Cardiac fibroblast (primary cell): Measurements from ENCODE around the gene ITFG1.

Experiments
- DNase-seq, 2 donors: peaks; one replicate each; pipeline versions ENCODE4 v3.0.0 to v3.0.0-alpha.2; 2010; ENCODE audit warnings: low read depth in 2 of 2
- H3K4me3 ChIP-seq, 2 donors: replicated peaks in 1 of 2; 1 replicate in 1 of 2; 2 replicates in 1 of 2; pipeline ENCODE4 v1.5.1; 2011; ENCODE audit warnings: low read depth in 2 of 2, low read length in 2 of 2, mild to moderate bottlenecking in 2 of 2, moderate library complexity in 1 of 2
- TF ChIP-seq, protein P1 (sequence below): IDR thresholded peaks from one replicate; pipeline ENCODE4 v1.5.1; 2011; ENCODE audit warnings: low read depth, mild to moderate bottlenecking, low read length, inconsistent platforms

Gene ITFG1

DNA sequence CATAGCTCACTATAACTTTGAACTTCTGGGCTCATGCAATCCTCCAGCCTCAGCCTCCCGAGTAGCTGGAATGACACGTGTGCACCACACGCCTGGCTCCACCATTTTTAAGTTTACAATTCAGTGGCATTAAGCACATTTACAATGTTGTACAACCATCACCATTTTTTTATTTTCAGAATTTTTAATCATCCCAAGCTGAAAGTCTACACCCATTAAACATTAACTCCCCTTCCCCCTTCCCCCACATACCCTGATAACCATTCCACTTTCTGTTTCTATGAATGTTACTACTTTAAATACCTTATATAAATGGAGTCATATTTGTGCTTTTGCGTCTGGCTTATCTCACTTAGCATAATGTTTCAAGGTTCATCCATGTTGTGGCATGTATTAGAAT lies 335.1 kb downstream of the ITFG1 start:
- no peak for DNase-seq
- no peak overlapping the region for H3K4me3 ChIP-seq
- TF ChIP-seq, protein P1, sequence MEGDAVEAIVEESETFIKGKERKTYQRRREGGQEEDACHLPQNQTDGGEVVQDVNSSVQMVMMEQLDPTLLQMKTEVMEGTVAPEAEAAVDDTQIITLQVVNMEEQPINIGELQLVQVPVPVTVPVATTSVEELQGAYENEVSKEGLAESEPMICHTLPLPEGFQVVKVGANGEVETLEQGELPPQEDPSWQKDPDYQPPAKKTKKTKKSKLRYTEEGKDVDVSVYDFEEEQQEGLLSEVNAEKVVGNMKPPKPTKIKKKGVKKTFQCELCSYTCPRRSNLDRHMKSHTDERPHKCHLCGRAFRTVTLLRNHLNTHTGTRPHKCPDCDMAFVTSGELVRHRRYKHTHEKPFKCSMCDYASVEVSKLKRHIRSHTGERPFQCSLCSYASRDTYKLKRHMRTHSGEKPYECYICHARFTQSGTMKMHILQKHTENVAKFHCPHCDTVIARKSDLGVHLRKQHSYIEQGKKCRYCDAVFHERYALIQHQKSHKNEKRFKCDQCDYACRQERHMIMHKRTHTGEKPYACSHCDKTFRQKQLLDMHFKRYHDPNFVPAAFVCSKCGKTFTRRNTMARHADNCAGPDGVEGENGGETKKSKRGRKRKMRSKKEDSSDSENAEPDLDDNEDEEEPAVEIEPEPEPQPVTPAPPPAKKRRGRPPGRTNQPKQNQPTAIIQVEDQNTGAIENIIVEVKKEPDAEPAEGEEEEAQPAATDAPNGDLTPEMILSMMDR: no peak

DNA sequence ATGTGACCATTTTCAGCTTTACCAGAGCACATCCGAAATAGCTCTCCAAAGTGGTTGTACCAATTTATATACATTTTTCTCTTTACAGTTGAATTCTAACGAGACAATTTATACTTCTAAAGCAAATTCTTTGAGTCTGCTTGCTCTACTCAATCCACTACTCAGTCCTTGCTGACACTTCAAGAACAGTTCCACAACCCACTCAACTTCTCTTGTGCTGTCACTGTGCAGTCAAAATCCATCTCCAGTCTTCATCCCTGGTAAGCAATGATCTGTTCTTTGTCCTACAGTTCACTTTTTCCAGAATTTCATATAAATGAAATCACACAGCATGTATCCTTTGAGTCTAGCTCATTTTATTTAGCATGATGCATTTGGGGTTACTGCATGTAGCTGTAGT lies 347.7 kb downstream of the ITFG1 start:
- DNase-seq: no peak
- no peak overlapping the region for H3K4me3 ChIP-seq
- TF ChIP-seq, protein P1: no peak

DNA sequence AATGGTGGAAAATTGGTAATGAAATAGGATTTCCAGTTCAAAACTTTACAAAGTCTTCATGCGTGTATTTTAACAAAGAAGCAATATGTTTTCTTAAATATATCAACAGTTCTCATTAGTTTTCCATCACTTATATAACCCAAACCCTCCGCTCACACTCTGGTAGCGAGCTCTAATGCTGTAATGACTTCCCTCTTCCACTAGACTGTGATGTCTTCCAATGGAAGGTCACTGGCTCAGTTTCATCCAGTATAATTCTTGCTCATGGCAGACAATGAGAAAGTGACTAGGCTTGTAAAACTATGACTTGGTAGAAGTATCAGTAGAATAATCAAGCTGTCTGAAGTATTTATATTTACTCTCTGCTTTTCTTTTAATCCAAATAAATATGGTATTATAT lies 349.9 kb downstream of the ITFG1 start:
- TF ChIP-seq, protein P1: no peak

DNA sequence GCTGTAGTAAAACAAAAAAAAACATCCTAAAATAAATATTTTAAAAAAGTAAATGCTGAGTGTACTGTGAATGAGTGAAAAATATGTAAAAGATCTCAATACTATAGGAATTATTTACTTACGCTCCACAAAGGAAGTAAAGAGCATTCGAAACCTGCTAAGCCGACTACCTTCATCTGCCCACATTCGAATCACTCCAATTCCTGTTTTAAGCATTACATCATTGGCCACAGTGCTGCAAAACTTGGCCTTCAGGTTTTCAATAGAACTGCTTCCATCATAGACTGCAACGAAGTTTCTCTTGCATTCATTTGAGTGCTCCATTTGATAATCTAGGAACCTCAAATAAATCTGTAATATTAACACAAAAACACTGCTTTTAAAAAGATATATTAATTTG lies 351.5 kb downstream of the ITFG1 start:
- TF ChIP-seq, protein P1: no peak
- no peak for DNase-seq
- no peak overlapping the region for H3K4me3 ChIP-seq

More for the DNA sequence above, 349.9 kb downstream of the ITFG1 start:
- H3K4me3 ChIP-seq: no peak overlapping the region
- DNase-seq: peak in 1 of 2 donors; percentile 4
